KBM-7 (cell line): ENCODE measurements around the gene SLC29A1.

Source experiments
- DNase-seq: peaks from one replicate; pipeline ENCODE4 v3.0.0-alpha.2; 2015
- in situ Hi-C: fragments of 300-500 bp; cut with MboI; formaldehyde crosslinking; loops from 2 replicates; pipeline ENCODE4 v1.14.3; 2020; ENCODE audit warnings: low sequenced_read_pairs, low pct_unique_long_range_greater_than_20kb, mixed read lengths

Gene SLC29A1

GRCh38 chr6:44261581-44261980 is 38.2 kb downstream of the SLC29A1 start:
- no peak for DNase-seq
- in situ Hi-C loops, result no loop called here

GRCh38 chr6:44262467-44263353 is 39.3 kb downstream of the SLC29A1 start:
- no peak for DNase-seq
- in situ Hi-C loops, result no loop called here

GRCh38 chr6:44263354-44264100 is 40.1 kb downstream of the SLC29A1 start:
- peak; percentile 57 for DNase-seq
- in situ Hi-C loops, result no loop called here

- peak; percentile 92 for DNase-seq
- in situ Hi-C loops, result no loop called here
Observed at GRCh38 chr6:44264154-44265006, 41.0 kb downstream of the SLC29A1 start.

- in situ Hi-C loops, result no loop called here
Observed at GRCh38 chr6:44265007-44265721, 41.8 kb downstream of the SLC29A1 start, which contains the start of gene NFKBIE. NFKBIE (minus strand) TSS chr6:44265551; CDS start chr6:44265346, 205 bp downstream.

GRCh38 chr6:44265722-44266233 is 42.4 kb downstream of the SLC29A1 start:
- in situ Hi-C loops, result no loop called here
- DNase-seq, result no peak

More at GRCh38 chr6:44265007-44265721, 41.8 kb downstream of the SLC29A1 start, which contains the start of gene NFKBIE:
- peak; percentile 65 for DNase-seq

GRCh38 chr6:44266347-44266746 is 43.0 kb downstream of the SLC29A1 start:
- DNase-seq, result no peak
- in situ Hi-C loops, result no loop called here

GRCh38 chr6:44267252-44267651 is 43.9 kb downstream of the SLC29A1 start:
- in situ Hi-C loops, result no loop called here
- DNase-seq, result no peak

- in situ Hi-C loops, result no loop called here
- DNase-seq, result peak; percentile 78
Observed at GRCh38 chr6:44268095-44268628, 44.8 kb downstream of the SLC29A1 start.

GRCh38 chr6:44269178-44269920 is 46.0 kb downstream of the SLC29A1 start:
- no peak for DNase-seq
- in situ Hi-C loops, result no loop called here

- in situ Hi-C loops, result no loop called here
- DNase-seq, result no peak
Observed at GRCh38 chr6:44269921-44270525, 46.6 kb downstream of the SLC29A1 start, which contains the start of gene TMEM151B. TMEM151B (plus strand) TSS chr6:44270450; CDS start chr6:44270743, 293 bp downstream.

- in situ Hi-C loops, result no loop called here
- no peak for DNase-seq
Observed at GRCh38 chr6:44270526-44271405, 47.4 kb downstream of the SLC29A1 start.

GRCh38 chr6:44271406-44271723 is 48.0 kb downstream of the SLC29A1 start:
- in situ Hi-C loops, result no loop called here
- DNase-seq, result no peak

- in situ Hi-C loops, result no loop called here
- DNase-seq, result no peak
Observed at GRCh38 chr6:44271914-44272313, 48.5 kb downstream of the SLC29A1 start.

- in situ Hi-C loops, result no loop called here
- DNase-seq, result no peak
Observed at GRCh38 chr6:44272529-44272928, 49.1 kb downstream of the SLC29A1 start.

GRCh38 chr6:44272999-44273566 is 49.7 kb downstream of the SLC29A1 start:
- in situ Hi-C loops, result no loop called here

More at GRCh38 chr6:44272999-44273566, 49.7 kb downstream of the SLC29A1 start:
- no peak for DNase-seq
